HAP-1 (cell line): ENCODE data around the gene MRTFB.

Source experiments
- DNase-seq, 2 experiments: peaks; one replicate each; pipeline ENCODE4 v3.0.0-alpha.2; 2016 to 2020; ENCODE audit warnings: low spot score in 2 of 2
- H3K27me3 ChIP-seq: fragments of 250-450 bp; sonication (Bioruptor Pico); 2 replicates; pipeline ENCODE4 v1.5.1; 2020; ENCODE audit warnings: low read depth, mild to moderate bottlenecking, moderate library complexity
- H3K36me3 ChIP-seq: fragments of 250-450 bp; sonication (Bioruptor Pico); replicated peaks from 2 replicates; pipeline ENCODE4 v1.5.1; 2020; ENCODE audit warnings: mild to moderate bottlenecking
- H3K4me1 ChIP-seq: fragments of 250-450 bp; sonication (Bioruptor Pico); 2 replicates; pipeline ENCODE4 v1.5.1; 2020; ENCODE audit warnings: mild to moderate bottlenecking
- H3K4me3 ChIP-seq: fragments of 250-450 bp; sonication (Bioruptor Pico); 2 replicates; pipeline ENCODE4 v1.5.1; 2020; ENCODE audit warnings: mild to moderate bottlenecking, moderate library complexity
- H3K9me3 ChIP-seq: fragments of 250-450 bp; sonication (Bioruptor Pico); 2 replicates; pipeline ENCODE4 v1.5.1; 2020; ENCODE audit warnings: mild to moderate bottlenecking, moderate library complexity
- in situ Hi-C: fragments of 300-500 bp; cut with MboI; formaldehyde crosslinking; loops from 3 replicates; pipeline ENCODE4 v1.14.3; 2020; ENCODE audit warnings: low sequenced_read_pairs, inconsistent platforms, mixed read lengths

The MRTFB gene

DNA sequence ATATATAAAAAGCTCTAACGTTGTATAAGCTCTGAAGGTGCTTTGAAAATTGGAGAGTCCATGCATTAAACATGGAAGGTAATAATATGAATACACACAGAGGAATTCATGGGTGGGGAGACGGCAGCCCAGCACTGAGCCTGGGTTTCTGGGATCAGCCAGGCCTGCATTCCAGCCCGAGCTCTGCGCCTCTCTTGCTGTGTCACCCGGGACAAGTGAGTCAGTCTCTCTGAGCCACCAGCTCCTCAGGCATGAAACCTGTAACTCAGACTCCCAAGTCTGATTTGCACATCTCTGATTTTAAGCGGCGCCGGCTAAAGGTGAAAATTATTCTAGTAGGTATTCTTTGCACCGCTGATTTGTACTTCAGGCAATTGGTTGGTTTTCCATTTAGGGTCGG is 238.8 kb downstream of the MRTFB start:
- Histone ChIP-seq H3K4me3 (no peak overlapping the region), H3K9me3 (no peaks in the 10 kb centered on the region), H3K36me3 (no peaks in the 10 kb centered on the region), H3K4me1 (peaks cover 3% of the 10 kb centered on the region), H3K27me3 (no peaks in the 10 kb centered on the region)
- no peak for DNase-seq
- in situ Hi-C loops: loop anchor here (10.0 kb wide), 1 partner anchor 65 kb away; no protein-coding TSS in a partner anchor

DNA sequence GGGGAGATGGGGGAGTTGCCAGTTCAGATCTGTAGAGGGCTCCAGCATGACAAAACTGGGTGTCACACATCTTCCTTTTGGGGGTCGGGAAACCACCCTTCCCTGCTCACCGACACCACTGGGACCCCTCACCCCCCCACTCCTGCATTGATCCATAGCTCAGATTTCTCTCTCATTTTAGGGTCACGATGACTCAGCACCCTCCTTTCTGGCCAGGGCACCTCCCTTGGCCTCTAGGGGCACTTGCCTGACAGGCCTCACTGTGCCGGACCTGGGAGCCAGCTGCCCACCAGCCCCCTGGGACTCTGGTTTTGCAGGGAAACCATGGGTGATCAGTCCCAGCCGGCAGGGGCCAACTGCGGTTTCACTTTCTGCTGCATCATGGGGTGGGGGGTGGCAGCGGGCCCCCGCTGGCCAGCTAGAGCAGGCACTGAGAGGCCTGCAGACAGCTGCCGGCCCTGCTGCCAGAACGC is 239.4 kb downstream of the MRTFB start:
- Histone ChIP-seq H3K4me1 (peaks cover under 1% of the 10 kb centered on the region; the same call in 1 of the 2 replicates), H3K36me3 (no peaks in the 10 kb centered on the region), H3K4me3 (no peak overlapping the region), H3K9me3 (no peaks in the 10 kb centered on the region), H3K27me3 (no peaks in the 10 kb centered on the region)
- in situ Hi-C loops: no loop called here
- no peak for DNase-seq

DNA sequence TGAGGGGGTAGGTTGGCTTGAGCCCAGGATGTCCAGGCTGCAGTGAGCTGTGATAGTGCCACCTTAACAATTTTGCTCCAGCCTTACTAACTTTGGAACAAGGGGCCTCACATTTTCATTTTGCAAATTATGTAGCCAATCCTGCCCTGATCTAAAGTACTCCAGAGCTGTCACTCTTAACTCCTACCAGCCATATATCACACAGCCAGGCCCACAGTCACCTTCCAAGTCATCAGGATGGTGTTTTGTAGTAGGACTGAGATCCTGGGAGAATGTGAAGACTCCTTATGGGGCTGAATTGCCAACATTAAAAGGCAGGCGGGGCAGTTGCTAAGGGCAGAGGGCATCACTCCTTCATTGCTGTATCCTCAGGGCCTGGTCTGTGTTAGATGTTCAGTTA is 243.0 kb downstream of the MRTFB start:
- Histone ChIP-seq H3K27me3 (no peaks in the 10 kb centered on the region), H3K9me3 (no peaks in the 10 kb centered on the region), H3K4me3 (no peak overlapping the region), H3K4me1 (no peaks in the 10 kb centered on the region), H3K36me3 (no peaks in the 10 kb centered on the region)
- in situ Hi-C loops: no loop called here
- no peak for DNase-seq

DNA sequence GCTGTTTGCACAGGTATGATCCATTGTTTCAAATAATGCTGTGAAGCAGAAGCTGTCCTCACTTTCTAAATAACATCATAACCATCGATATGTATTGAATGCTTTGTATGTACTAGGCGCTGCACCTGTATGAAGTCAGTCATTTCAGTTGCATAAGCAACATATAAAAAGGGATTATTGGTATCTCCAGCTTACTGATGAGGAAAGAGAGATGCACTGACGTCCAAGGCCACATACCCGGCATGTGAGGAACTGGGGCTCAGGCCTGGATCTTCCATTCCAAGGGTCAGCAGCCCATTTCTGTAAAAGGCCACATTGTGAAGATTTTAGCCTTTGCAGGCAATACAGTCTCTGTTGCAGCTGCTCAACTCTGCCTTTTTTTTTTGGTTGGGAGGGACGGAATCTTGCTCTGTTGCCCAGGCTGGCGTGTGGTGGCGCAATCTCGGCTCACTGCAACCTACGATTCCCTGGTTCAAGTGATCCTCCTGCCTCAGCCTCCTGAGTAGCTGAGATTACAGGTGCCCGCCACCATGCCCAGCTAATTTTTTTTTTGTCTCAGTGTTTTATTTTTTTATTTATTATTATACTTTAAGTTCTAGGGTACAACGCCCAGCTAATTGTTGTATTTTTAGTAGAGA is 244.7 kb downstream of the MRTFB start:
- H3K4me1 ChIP-seq: no peaks in the 10 kb centered on the region
- no peak overlapping the region for H3K4me3 ChIP-seq
- no peaks in the 10 kb centered on the region for H3K27me3 ChIP-seq
- in situ Hi-C loops: loop anchor here (5.0 kb wide), 1 partner anchor 41 kb away; no protein-coding TSS in a partner anchor
- DNase-seq: no peak
- H3K9me3 ChIP-seq: no peaks in the 10 kb centered on the region
- H3K36me3 ChIP-seq: no peaks in the 10 kb centered on the region
